Measurements from ENCODE around the gene C3AR1.
"Not testable (repeated sequence)": the region's sequence is repeated elsewhere in the genome, so short reads cannot be mapped to it uniquely, and the experiment has no call there.

The C3AR1 gene

GRCh38 chr12:8065991-8066594, at the start of gene C3AR1:
Gene C3AR1 (minus strand): TSS chr12:8066359. CDS start chr12:8060185, 6,174 bp downstream.
- no peak within 1 kb of the TSS for H3K4me3 ChIP-seq (ENCODE audit: low read length)
- H3K4me1 ChIP-seq (ENCODE audit: insufficient read depth, low read length), result no peaks in the 10 kb centered on the region
- H3K36me3 ChIP-seq (ENCODE audit: insufficient read depth, low read length), result no peaks in the 10 kb centered on the region
- H3K9me3 ChIP-seq (ENCODE audit: low read length), result no peaks in the 10 kb centered on the region
- H2AFZ ChIP-seq (ENCODE audit: low read depth, low read length), result no peak within 1 kb of the TSS
- H3K27me3 ChIP-seq (ENCODE audit: insufficient read depth, low read length), result no peaks in the 10 kb centered on the region

GRCh38 chr12:8113117-8113516, 47.0 kb upstream of the C3AR1 start:
- not testable (repeated sequence) for H2AFZ ChIP-seq (ENCODE audit: low read depth, low read length); H3K27me3 ChIP-seq (ENCODE audit: insufficient read depth, low read length)

GRCh38 chr12:8108808-8109398, 42.7 kb upstream of the C3AR1 start:
- Histone ChIP-seq H3K36me3 (ENCODE audit: insufficient read depth, low read length) (no peaks in the 10 kb centered on the region), H3K9me3 (ENCODE audit: low read length) (peaks cover 2% of the 10 kb centered on the region), H3K4me1 (ENCODE audit: insufficient read depth, low read length) (peaks cover 3% of the 10 kb centered on the region), H2AFZ (ENCODE audit: low read depth, low read length) (no peak overlapping the region), H3K4me3 (ENCODE audit: low read length) (no peak overlapping the region), H3K27me3 (ENCODE audit: insufficient read depth, low read length) (no peaks in the 10 kb centered on the region)

More at GRCh38 chr12:8113117-8113516, 47.0 kb upstream of the C3AR1 start:
- H3K36me3 ChIP-seq (ENCODE audit: insufficient read depth, low read length); H3K9me3 ChIP-seq (ENCODE audit: low read length); H3K4me3 ChIP-seq (ENCODE audit: low read length); H3K4me1 ChIP-seq (ENCODE audit: insufficient read depth, low read length): not testable (repeated sequence)

- Histone ChIP-seq H2AFZ (ENCODE audit: low read depth, low read length) (no peak overlapping the region), H3K4me3 (ENCODE audit: low read length) (no peak overlapping the region), H3K27me3 (ENCODE audit: insufficient read depth, low read length) (no peaks in the 10 kb centered on the region), H3K4me1 (ENCODE audit: insufficient read depth, low read length) (no peaks in the 10 kb centered on the region), H3K9me3 (ENCODE audit: low read length) (peaks cover 6% of the 10 kb centered on the region), H3K36me3 (ENCODE audit: insufficient read depth, low read length) (peaks cover 28% of the 10 kb centered on the region)
Measured at GRCh38 chr12:8099235-8099634, 33.1 kb upstream of the C3AR1 start.

GRCh38 chr12:8096281-8096915, 30.2 kb upstream of the C3AR1 start:
- H3K27me3 ChIP-seq (ENCODE audit: insufficient read depth, low read length), result no peaks in the 10 kb centered on the region
- H3K9me3 ChIP-seq (ENCODE audit: low read length), result peaks cover 6% of the 10 kb centered on the region
- no peak overlapping the region for H3K4me3 ChIP-seq (ENCODE audit: low read length)
- peaks cover 53% of the 10 kb centered on the region for H3K36me3 ChIP-seq (ENCODE audit: insufficient read depth, low read length)
- no peaks in the 10 kb centered on the region for H3K4me1 ChIP-seq (ENCODE audit: insufficient read depth, low read length)
- H2AFZ ChIP-seq (ENCODE audit: low read depth, low read length), result no peak overlapping the region

- H3K27me3 ChIP-seq (ENCODE audit: insufficient read depth, low read length), result no peaks in the 10 kb centered on the region
- peaks cover 76% of the 10 kb centered on the region for H3K36me3 ChIP-seq (ENCODE audit: insufficient read depth, low read length)
- no peaks in the 10 kb centered on the region for H3K4me1 ChIP-seq (ENCODE audit: insufficient read depth, low read length)
- peaks cover 4% of the 10 kb centered on the region for H3K9me3 ChIP-seq (ENCODE audit: low read length)
- H3K4me3 ChIP-seq (ENCODE audit: low read length), result no peak overlapping the region
- no peak overlapping the region for H2AFZ ChIP-seq (ENCODE audit: low read depth, low read length)
Measured at GRCh38 chr12:8093291-8093690, 27.1 kb upstream of the C3AR1 start.

GRCh38 chr12:8089716-8090115, 23.6 kb upstream of the C3AR1 start:
- Histone ChIP-seq H2AFZ (ENCODE audit: low read depth, low read length) (no peak overlapping the region), H3K36me3 (ENCODE audit: insufficient read depth, low read length) (peaks cover 53% of the 10 kb centered on the region), H3K9me3 (ENCODE audit: low read length) (peaks cover 2% of the 10 kb centered on the region), H3K27me3 (ENCODE audit: insufficient read depth, low read length) (no peaks in the 10 kb centered on the region), H3K4me1 (ENCODE audit: insufficient read depth, low read length) (no peaks in the 10 kb centered on the region), H3K4me3 (ENCODE audit: low read length) (no peak overlapping the region)

GRCh38 chr12:8089277-8089676, 23.1 kb upstream of the C3AR1 start:
- peaks cover 48% of the 10 kb centered on the region for H3K36me3 ChIP-seq (ENCODE audit: insufficient read depth, low read length)
- not testable (repeated sequence) for H3K9me3 ChIP-seq (ENCODE audit: low read length); H3K4me1 ChIP-seq (ENCODE audit: insufficient read depth, low read length); H3K27me3 ChIP-seq (ENCODE audit: insufficient read depth, low read length); H3K4me3 ChIP-seq (ENCODE audit: low read length); H2AFZ ChIP-seq (ENCODE audit: low read depth, low read length)

GRCh38 chr12:8088574-8088973, 22.4 kb upstream of the C3AR1 start:
- Histone ChIP-seq H3K4me1 (ENCODE audit: insufficient read depth, low read length) (no peaks in the 10 kb centered on the region), H3K4me3 (ENCODE audit: low read length) (no peak overlapping the region), H3K27me3 (ENCODE audit: insufficient read depth, low read length) (no peaks in the 10 kb centered on the region), H3K9me3 (ENCODE audit: low read length) (no peaks in the 10 kb centered on the region), H3K36me3 (ENCODE audit: insufficient read depth, low read length) (peaks cover 43% of the 10 kb centered on the region), H2AFZ (ENCODE audit: low read depth, low read length) (no peak overlapping the region)

GRCh38 chr12:8087666-8088065, 21.5 kb upstream of the C3AR1 start:
- Histone ChIP-seq H3K4me1 (ENCODE audit: insufficient read depth, low read length) (peaks cover 6% of the 10 kb centered on the region), H3K27me3 (ENCODE audit: insufficient read depth, low read length) (no peaks in the 10 kb centered on the region), H3K36me3 (ENCODE audit: insufficient read depth, low read length) (peaks cover 35% of the 10 kb centered on the region), H3K9me3 (ENCODE audit: low read length) (no peaks in the 10 kb centered on the region), H3K4me3 (ENCODE audit: low read length) (no peak overlapping the region), H2AFZ (ENCODE audit: low read depth, low read length) (no peak overlapping the region)

GRCh38 chr12:8084351-8084750, 18.2 kb upstream of the C3AR1 start:
- not testable (repeated sequence) for H3K36me3 ChIP-seq (ENCODE audit: insufficient read depth, low read length); H3K4me3 ChIP-seq (ENCODE audit: low read length); H3K27me3 ChIP-seq (ENCODE audit: insufficient read depth, low read length); H3K9me3 ChIP-seq (ENCODE audit: low read length); H2AFZ ChIP-seq (ENCODE audit: low read depth, low read length)
- peaks cover 15% of the 10 kb centered on the region for H3K4me1 ChIP-seq (ENCODE audit: insufficient read depth, low read length)

GRCh38 chr12:8082808-8083100, 16.6 kb upstream of the C3AR1 start:
- Histone ChIP-seq H3K36me3 (ENCODE audit: insufficient read depth, low read length) (no peaks in the 10 kb centered on the region), H2AFZ (ENCODE audit: low read depth, low read length) (no peak overlapping the region), H3K27me3 (ENCODE audit: insufficient read depth, low read length) (no peaks in the 10 kb centered on the region), H3K4me1 (ENCODE audit: insufficient read depth, low read length) (peaks cover 15% of the 10 kb centered on the region), H3K4me3 (ENCODE audit: low read length) (peak overlapping the region; percentile 73), H3K9me3 (ENCODE audit: low read length) (no peaks in the 10 kb centered on the region)

- H2AFZ ChIP-seq (ENCODE audit: low read depth, low read length), result peak overlapping the region; percentile 63
- H3K27me3 ChIP-seq (ENCODE audit: insufficient read depth, low read length), result no peaks in the 10 kb centered on the region
- H3K36me3 ChIP-seq (ENCODE audit: insufficient read depth, low read length), result no peaks in the 10 kb centered on the region
- peaks cover 15% of the 10 kb centered on the region for H3K4me1 ChIP-seq (ENCODE audit: insufficient read depth, low read length)
- H3K4me3 ChIP-seq (ENCODE audit: low read length), result peak overlapping the region; percentile 73
- H3K9me3 ChIP-seq (ENCODE audit: low read length), result no peaks in the 10 kb centered on the region
Measured at GRCh38 chr12:8081251-8081920, 15.2 kb upstream of the C3AR1 start.
